Right atrium auricular region (tissue), 2 donors: ENCODE data around the gene PHKG2. TPM values are rescaled to one million over a fixed set of nuclear protein-coding genes. Genes with fewer than 3 reads are reported as not detected.
A peak's percentile ranks its signal among the peaks of the same experiment; 100 is the strongest.

Experiments used
- DNase-seq: peaks from one replicate; pipeline ENCODE4 v3.0.0-alpha.2; 2019; ENCODE audit warnings: low spot score
- H3K27ac ChIP-seq, 2 donors: fragments of 200-600 bp; sonication (generic); 1 replicate in 1 of 2; 2 replicates in 1 of 2; pipeline ENCODE4 v1.5.1; 2016 to 2019
- H3K27me3 ChIP-seq, 2 donors: fragments of 200-600 bp; sonication (generic); one replicate each; pipeline versions ENCODE4 v1.5.1 to v1.6.0; 2017 to 2019
- H3K36me3 ChIP-seq: fragments of 200-600 bp; sonication (generic); one replicate; pipeline ENCODE4 v1.5.1; 2016
- H3K4me1 ChIP-seq, 2 donors: fragments of 200-600 bp; sonication (generic); one replicate each; pipeline versions ENCODE4 v1.5.1 to v1.6.0; 2017 to 2019
- H3K4me3 ChIP-seq, 2 donors: fragments of 200-600 bp; sonication (generic); 1 replicate in 1 of 2; 2 replicates in 1 of 2; pipeline ENCODE4 v1.5.1; 2017 to 2019; ENCODE audit warnings: mild to moderate bottlenecking in 1 of 2, moderate library complexity in 1 of 2
- H3K9me3 ChIP-seq, 2 donors: fragments of 200-600 bp; sonication (generic); one replicate each; pipeline ENCODE4 v1.5.1; 2019
- total RNA-seq, 2 donors: library from RNA; depleted of rRNA; stranded (reverse); fragments of >200 nt; gene quantifications; one replicate each; pipeline ENCODE4 v1.1.0, GENCODE V29; 2016
- TF ChIP-seq, protein P1 (sequence below), 2 donors: fragments of 200-600 bp; sonication (generic); IDR thresholded peaks; one replicate each; pipeline ENCODE4 v1.5.1; 2019; ENCODE audit warnings: antibody characterized with exemption in 2 of 2

Gene PHKG2
- total RNA-seq, 2 donors from 2014 or later, result 16.0 to 22.1 TPM

GRCh38 chr16:30761427-30761927 lies 13.3 kb downstream of the PHKG2 start:
- no peaks in the 10 kb centered on the region for H3K9me3 ChIP-seq
- no peaks in the 10 kb centered on the region for H3K27me3 ChIP-seq
- peaks cover 38% of the 10 kb centered on the region for H3K36me3 ChIP-seq
- peaks cover 0 to 34% of the 10 kb centered on the region in 2 donors for H3K4me1 ChIP-seq
- DNase-seq, result no peak
- H3K27ac ChIP-seq, result peak overlapping the region; percentile 94 to 96
- TF ChIP-seq, protein P1, sequence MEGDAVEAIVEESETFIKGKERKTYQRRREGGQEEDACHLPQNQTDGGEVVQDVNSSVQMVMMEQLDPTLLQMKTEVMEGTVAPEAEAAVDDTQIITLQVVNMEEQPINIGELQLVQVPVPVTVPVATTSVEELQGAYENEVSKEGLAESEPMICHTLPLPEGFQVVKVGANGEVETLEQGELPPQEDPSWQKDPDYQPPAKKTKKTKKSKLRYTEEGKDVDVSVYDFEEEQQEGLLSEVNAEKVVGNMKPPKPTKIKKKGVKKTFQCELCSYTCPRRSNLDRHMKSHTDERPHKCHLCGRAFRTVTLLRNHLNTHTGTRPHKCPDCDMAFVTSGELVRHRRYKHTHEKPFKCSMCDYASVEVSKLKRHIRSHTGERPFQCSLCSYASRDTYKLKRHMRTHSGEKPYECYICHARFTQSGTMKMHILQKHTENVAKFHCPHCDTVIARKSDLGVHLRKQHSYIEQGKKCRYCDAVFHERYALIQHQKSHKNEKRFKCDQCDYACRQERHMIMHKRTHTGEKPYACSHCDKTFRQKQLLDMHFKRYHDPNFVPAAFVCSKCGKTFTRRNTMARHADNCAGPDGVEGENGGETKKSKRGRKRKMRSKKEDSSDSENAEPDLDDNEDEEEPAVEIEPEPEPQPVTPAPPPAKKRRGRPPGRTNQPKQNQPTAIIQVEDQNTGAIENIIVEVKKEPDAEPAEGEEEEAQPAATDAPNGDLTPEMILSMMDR (IDR thresholded peaks at IDR 0.05), result no peak
- H3K4me3 ChIP-seq, result peak overlapping the region; percentile 81 to 90

GRCh38 chr16:30761928-30762902 lies 14.0 kb downstream of the PHKG2 start, which contains the start of the genes CFAP119 and RNF40:
CFAP119 (minus strand) TSS chr16:30762062; CDS start chr16:30761748, 314 bp downstream.
RNF40 (plus strand) TSS chr16:30762322; CDS start chr16:30762546, 224 bp downstream.
- peaks cover 0 to 39% of the 10 kb centered on the region in 2 donors for H3K4me1 ChIP-seq
- TF ChIP-seq, protein P1 (IDR thresholded peaks at IDR 0.05), result no peak
- peak within 1 kb of the TSS; percentile 81 to 90 for H3K4me3 ChIP-seq
- H3K27ac ChIP-seq, result peak within 1 kb of the TSS; percentile 94 to 96
- peaks cover 41% of the 10 kb centered on the region for H3K36me3 ChIP-seq
- no peaks in the 10 kb centered on the region for H3K27me3 ChIP-seq
- peak; percentile 99 for DNase-seq
- H3K9me3 ChIP-seq, result no peaks in the 10 kb centered on the region

- TF ChIP-seq, protein P1 (IDR thresholded peaks at IDR 0.05), result no peak
- no peaks in the 10 kb centered on the region for H3K9me3 ChIP-seq
- peaks cover 0 to 39% of the 10 kb centered on the region in 2 donors for H3K4me1 ChIP-seq
- DNase-seq, result no peak
- H3K27ac ChIP-seq, result peak overlapping the region; percentile 94 to 96
- H3K36me3 ChIP-seq, result peaks cover 49% of the 10 kb centered on the region
- no peaks in the 10 kb centered on the region for H3K27me3 ChIP-seq
- H3K4me3 ChIP-seq, result peak overlapping the region; percentile 81 to 90
Measured at GRCh38 chr16:30762991-30763725, 14.9 kb downstream of the PHKG2 start.

GRCh38 chr16:30764086-30764485 lies 15.9 kb downstream of the PHKG2 start:
- Histone ChIP-seq H3K4me3 (no peak overlapping the region), H3K27ac (no peak overlapping the region), H3K27me3 (no peaks in the 10 kb centered on the region), H3K36me3 (peaks cover 59% of the 10 kb centered on the region), H3K4me1 (peaks cover 0 to 39% of the 10 kb centered on the region in 2 donors), H3K9me3 (no peaks in the 10 kb centered on the region)
- no peak for DNase-seq
- TF ChIP-seq, protein P1 (IDR thresholded peaks at IDR 0.05), result no peak

- no peaks in the 10 kb centered on the region for H3K27me3 ChIP-seq
- peaks cover 0 to 39% of the 10 kb centered on the region in 2 donors for H3K4me1 ChIP-seq
- TF ChIP-seq, protein P1 (IDR thresholded peaks at IDR 0.05), result no peak
- H3K36me3 ChIP-seq, result peaks cover 67% of the 10 kb centered on the region
- no peak overlapping the region for H3K4me3 ChIP-seq
- no peak for DNase-seq
- H3K9me3 ChIP-seq, result no peaks in the 10 kb centered on the region
- no peak overlapping the region for H3K27ac ChIP-seq
Measured at GRCh38 chr16:30764816-30765465, 16.7 kb downstream of the PHKG2 start.
